A673 (cell line): ENCODE data around the gene VDR.

Experiments
- CTCF ChIP-seq: fragments of 300-800, 200-600 bp; sonication (generic); conservative IDR thresholded peaks from 2 replicates; pipeline ENCODE4 v1.5.1; 2017; ENCODE audit warnings: low read depth, mild to moderate bottlenecking, antibody characterized with exemption, low read length, moderate library complexity, mixed read lengths
- EZH2 ChIP-seq: fragments of 200-600 bp; sonication (generic); IDR thresholded peaks from 2 replicates; pipeline ENCODE4 v1.6.1; 2017; ENCODE audit warnings: borderline replicate concordance, low read depth, mild to moderate bottlenecking, mixed read lengths, antibody characterized with exemption, low read length; ENCODE audit not compliant: poor library complexity, severe bottlenecking

- TF ChIP-seq CTCF (no peak), EZH2 (no peak)
Measured at GRCh38 chr12:47800582-47800981, 104.2 kb downstream of the VDR start.
